GM10248 (cell line): ENCODE measurements around the gene HAGHL.

Source experiments
- CTCF ChIA-PET: fragments of 300-600 bp; sonication (Branson Sonifier 250); formaldehyde crosslinking; extraction: SDS; loops from one replicate; lab custom pipeline; 2021; ENCODE audit warnings: antibody characterized with exemption; lab: Yijun Ruan, JAX
- POLR2A ChIA-PET: fragments of 350-650 bp; sonication (Branson Sonifier 250); formaldehyde crosslinking; extraction: SDS; loops from one replicate; lab custom pipeline; 2020; ENCODE audit warnings: antibody characterized with exemption; lab: Yijun Ruan, JAX
- DNase-seq: peaks from one replicate; pipeline ENCODE4 v3.0.0; 2012; ENCODE audit errors: extremely low spot score
- CTCF ChIP-seq: IDR thresholded peaks from 2 replicates; pipeline ENCODE4 v1.5.1; 2012; ENCODE audit warnings: mild to moderate bottlenecking, low read depth; ENCODE audit errors: extremely low read depth, missing control alignments, control extremely low read depth

HAGHL gene

GRCh38 chr16:707062-707538 is 19.8 kb upstream of the HAGHL start:
- TF ChIP-seq CTCF, result no peak
- ChIA-PET CTCF (interaction anchor here (1.2 to 1.6 kb wide), 6 partner anchors 9 to 396 kb away, joined by 3 to 9 read pairs (median 5); partner anchors contain the start of gene ANTKMT), POLR2A (no interaction called here)
- no peak for DNase-seq

- no peak for DNase-seq
- ChIA-PET CTCF (interaction anchor here (1.2 to 1.6 kb wide), 4 partner anchors 12 to 395 kb away, joined by 5 to 9 read pairs (median 6); partner anchors contain the start of gene ANTKMT), POLR2A (no interaction called here)
- TF ChIP-seq CTCF, result no peak
These were observed 18.9 kb upstream of the HAGHL start for GRCh38 chr16:708019-708418.

- POLR2A ChIA-PET, result no interaction called here
- TF ChIP-seq CTCF, result no peak
- CTCF ChIA-PET, result interaction anchor here (1.6 to 8.3 kb wide), 2 partner anchors 12 to 75 kb away, joined by 8 to 169 read pairs; partner anchors contain the start of genes ANTKMT, CHTF18 and RPUSD1
- DNase-seq, result no peak
These were observed 17.9 kb upstream of the HAGHL start for GRCh38 chr16:708959-709358.

- POLR2A ChIA-PET, result no interaction called here
- DNase-seq, result no peak
- CTCF ChIA-PET, result interaction anchor here (1.9 to 8.3 kb wide), 3 partner anchors 14 to 348 kb away, joined by 6 to 169 read pairs (median 59); partner anchors contain the start of genes ANTKMT, CCDC78, CHTF18 and HAGHL
- no peak for TF ChIP-seq CTCF
These were observed 17.1 kb upstream of the HAGHL start for GRCh38 chr16:709566-710499.

GRCh38 chr16:710500-711075 is 16.3 kb upstream of the HAGHL start:
- ChIA-PET CTCF (interaction anchor here (1.9 to 8.3 kb wide), 4 partner anchors 13 to 347 kb away, joined by 6 to 169 read pairs (median 34); partner anchors contain the start of genes ANTKMT, CCDC78, CHTF18 and HAGHL), POLR2A (interaction anchor here (0.5 kb wide), 1 partner anchor 375 kb away, joined by 3 read pairs; no protein-coding TSS in a partner anchor)
- DNase-seq, result no peak
- no peak for TF ChIP-seq CTCF

- ChIA-PET CTCF (interaction anchor here (1.9 to 8.3 kb wide), 4 partner anchors 12 to 346 kb away, joined by 6 to 169 read pairs (median 34); partner anchors contain the start of genes ANTKMT, CCDC78, CHTF18 and HAGHL), POLR2A (no interaction called here)
- no peak for TF ChIP-seq CTCF
- DNase-seq, result no peak
These were observed 15.8 kb upstream of the HAGHL start for GRCh38 chr16:711084-711483.
